NCI-H1092 (cell line): ENCODE results near the gene KIF2B.
"Not testable (repeated sequence)": the region's sequence is repeated elsewhere in the genome, so short reads cannot be mapped to it uniquely, and the experiment has no call there.

Experiments
- DNase-seq: peaks from one replicate; lab custom pipeline; 2025; lab: John Stamatoyannopoulos, UW

The KIF2B gene

DNA sequence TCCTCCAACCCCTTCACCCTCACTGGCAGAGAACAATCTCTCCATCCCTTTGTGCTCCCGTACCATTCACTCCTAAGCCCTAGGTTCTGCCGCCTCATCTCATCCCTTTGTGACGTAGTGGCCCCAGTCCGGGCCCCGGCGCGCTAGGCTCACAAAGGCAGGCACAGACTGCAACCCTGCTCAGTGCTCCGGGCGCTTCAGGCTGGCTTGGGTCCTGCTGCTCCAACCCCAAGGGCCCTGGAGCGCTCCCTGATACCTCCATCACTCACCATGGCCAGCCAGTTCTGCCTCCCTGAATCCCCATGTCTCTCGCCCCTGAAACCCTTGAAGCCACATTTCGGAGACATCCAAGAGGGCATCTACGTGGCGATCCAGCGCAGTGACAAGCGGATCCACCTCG, at the start of gene KIF2B:
KIF2B (plus strand) TSS at position 164 of the 400 bp plus-strand sequence; CDS start at position 271, 107 bp downstream.
- no peak for DNase-seq

GRCh38 chr17:53780320-53780719, 42.4 kb upstream of the KIF2B start:
- DNase-seq: no peak

DNA sequence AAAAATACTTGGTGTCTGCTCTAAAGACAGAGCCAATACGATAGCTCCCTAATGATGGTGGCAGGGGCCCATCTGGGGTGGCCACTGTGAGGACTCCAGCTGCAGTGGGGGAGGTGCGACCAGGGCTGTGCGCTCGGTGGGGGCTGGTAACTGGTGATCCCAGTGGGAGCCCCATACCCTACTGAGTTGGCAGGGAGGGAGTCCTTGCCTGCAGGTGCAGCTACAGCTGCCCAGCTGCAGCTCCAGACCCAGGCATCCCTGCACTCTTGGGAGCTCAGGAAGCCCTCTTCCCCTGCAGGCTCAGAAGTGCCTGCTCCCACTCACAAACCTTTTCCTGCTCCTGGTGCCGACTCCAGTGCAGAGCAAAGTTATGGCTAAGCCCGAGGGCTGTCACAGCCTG, 31.2 kb upstream of the KIF2B start:
- DNase-seq: no peak

- no peak for DNase-seq
Measured at GRCh38 chr17:53792451-53792850, 30.3 kb upstream of the KIF2B start.

DNA sequence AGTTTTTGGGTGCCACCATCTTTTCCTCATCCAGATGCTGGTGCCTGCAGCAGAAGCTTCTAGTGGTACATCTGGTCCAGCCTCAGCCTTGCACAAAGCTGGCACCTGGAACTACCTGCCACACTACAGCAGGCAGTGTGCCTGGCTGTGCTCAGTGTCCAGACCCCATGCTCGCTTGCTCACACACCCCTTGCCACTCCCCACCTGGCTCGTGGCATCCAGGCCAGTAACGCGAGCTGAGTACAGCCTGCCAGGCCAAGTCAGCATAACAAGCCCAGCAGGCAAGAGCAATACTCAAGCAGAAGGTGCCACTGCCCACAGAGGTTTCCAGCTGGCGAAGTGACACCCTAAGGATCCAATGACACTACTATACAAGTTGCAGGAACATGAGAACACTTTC, 29.7 kb upstream of the KIF2B start:
- no peak for DNase-seq

- no peak for DNase-seq
Measured at GRCh38 chr17:53794875-53795274, 27.9 kb upstream of the KIF2B start.

- no peak for DNase-seq
Measured at GRCh38 chr17:53796642-53797041, 26.1 kb upstream of the KIF2B start.

DNA sequence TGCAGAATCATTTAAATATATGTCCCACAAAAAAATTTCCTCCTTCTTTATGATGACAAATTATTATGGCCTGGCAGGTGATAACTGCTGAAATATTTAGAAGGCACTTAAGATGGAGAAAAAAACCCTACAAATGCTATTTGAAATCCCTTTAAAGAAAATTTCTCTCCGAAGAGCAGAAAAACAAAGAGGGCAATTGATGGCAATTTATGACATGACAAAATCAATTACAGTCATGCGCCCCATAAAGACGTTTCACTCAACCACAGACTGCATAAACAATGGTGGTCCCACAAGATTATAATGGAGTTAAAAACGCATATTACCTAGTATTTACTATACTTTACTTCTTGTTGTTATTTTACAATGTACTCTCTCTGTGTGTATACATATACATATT, 25.2 kb upstream of the KIF2B start:
- no peak for DNase-seq

GRCh38 chr17:53804437-53804836, 18.3 kb upstream of the KIF2B start:
- no peak for DNase-seq

- no peak for DNase-seq
Measured at GRCh38 chr17:53806473-53806872, 16.3 kb upstream of the KIF2B start.

DNA sequence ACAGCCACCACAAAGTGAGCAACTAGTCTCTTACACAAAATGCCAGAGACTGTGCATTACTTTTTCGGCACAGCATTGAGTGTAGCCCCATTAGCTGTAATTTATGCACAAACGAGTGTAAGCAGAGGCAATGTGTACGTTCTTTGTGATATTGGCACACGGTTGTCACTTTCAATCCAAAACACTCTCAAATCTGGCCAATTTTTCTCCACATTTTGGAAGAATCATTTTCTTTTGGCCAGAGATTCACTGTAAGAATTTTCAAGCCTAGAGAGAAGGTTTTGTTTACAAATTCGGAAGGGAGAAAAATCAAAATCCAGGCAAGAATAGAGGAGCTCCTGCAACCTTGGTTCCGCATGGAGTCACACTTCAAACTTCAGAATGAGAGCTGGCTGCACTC, 15.4 kb upstream of the KIF2B start:
- DNase-seq: no peak

DNA sequence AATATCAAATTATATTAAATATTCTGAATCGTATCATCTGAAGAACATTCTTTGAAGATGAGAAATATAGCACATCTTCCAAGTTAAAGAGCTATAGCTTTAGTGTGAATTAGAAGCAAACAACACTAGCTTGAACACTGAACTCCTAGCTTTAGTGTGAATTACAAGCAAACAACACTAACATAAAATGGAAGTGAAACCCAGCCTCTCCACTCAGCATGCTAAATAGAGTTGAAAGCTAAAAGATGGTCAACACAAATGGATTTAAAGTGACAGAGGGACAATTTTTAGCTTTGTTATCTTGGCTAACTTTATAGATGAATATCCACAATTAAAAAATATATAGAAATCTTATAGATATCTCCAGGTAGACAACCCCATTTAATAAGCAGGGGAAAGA, 4.5 kb upstream of the KIF2B start:
- no peak for DNase-seq

- no peak for DNase-seq
Measured at GRCh38 chr17:53818929-53819328, 3.8 kb upstream of the KIF2B start.

DNA sequence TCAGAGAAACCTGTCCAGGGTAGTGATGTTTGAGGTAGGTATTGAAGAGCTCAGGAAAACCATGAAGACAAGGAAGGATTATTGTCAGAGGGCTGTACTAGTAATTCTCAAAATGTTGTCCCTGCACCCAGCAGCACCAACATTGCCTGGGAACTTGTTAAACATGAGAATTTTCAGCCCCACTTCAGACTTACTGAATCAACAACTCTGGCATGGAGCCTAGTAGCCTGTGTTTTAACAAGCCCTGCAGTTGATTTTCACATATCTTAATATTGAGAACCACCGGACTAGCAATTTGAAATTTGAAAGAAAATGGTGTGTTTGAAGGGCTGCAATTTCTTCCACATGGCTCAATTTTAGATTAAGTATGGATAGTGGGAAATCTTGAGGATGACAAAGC, 2.8 kb upstream of the KIF2B start:
- DNase-seq: no peak

- DNase-seq: no peak
Measured at GRCh38 chr17:53823341-53824050, 769 bp downstream of the KIF2B start.

GRCh38 chr17:53834771-53835170, 12.0 kb downstream of the KIF2B start:
- not testable (repeated sequence) for DNase-seq

GRCh38 chr17:53837131-53837530, 14.4 kb downstream of the KIF2B start:
- DNase-seq: no peak

DNA sequence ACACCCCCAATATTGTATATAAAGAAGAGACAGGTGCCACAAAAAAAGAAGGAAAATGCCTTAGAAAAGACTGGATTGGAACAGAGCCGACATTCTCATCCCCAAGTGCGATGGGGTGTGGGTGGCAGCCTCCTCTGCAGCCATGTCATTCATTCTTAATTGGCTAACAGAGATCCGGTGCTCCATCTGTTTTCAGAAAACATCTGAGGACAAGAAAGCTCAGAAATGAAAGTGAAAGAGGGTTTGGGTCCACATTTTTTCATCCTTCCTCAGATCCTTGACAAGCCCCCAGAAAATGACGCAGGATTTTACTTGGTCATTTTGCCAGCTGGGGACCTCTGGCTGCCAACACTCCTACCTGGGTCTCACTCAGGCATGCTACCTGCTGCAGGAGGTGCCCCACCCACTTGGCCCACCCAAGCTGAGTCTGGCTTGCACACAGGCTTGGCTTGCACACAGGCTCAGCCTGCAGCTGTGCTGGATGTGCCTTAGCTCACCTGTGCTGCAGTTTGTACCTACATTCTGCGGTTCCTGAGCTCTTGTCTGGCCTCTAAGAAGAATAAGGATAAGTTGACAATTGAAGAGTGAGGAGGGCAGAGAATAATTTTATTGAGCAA, 21.9 kb downstream of the KIF2B start:
- DNase-seq: no peak

GRCh38 chr17:53871128-53871527, 48.4 kb downstream of the KIF2B start:
- DNase-seq: not testable (repeated sequence)
